ENCODE measurements around the gene PSMF1. TPM values are rescaled to one million over a fixed set of nuclear protein-coding genes. Genes with fewer than 3 reads are reported as not detected.

Gene PSMF1
- total and polyA plus RNA-seq, 2 experiments from 2014 or later = 73.7 to 84.2 TPM

DNA sequence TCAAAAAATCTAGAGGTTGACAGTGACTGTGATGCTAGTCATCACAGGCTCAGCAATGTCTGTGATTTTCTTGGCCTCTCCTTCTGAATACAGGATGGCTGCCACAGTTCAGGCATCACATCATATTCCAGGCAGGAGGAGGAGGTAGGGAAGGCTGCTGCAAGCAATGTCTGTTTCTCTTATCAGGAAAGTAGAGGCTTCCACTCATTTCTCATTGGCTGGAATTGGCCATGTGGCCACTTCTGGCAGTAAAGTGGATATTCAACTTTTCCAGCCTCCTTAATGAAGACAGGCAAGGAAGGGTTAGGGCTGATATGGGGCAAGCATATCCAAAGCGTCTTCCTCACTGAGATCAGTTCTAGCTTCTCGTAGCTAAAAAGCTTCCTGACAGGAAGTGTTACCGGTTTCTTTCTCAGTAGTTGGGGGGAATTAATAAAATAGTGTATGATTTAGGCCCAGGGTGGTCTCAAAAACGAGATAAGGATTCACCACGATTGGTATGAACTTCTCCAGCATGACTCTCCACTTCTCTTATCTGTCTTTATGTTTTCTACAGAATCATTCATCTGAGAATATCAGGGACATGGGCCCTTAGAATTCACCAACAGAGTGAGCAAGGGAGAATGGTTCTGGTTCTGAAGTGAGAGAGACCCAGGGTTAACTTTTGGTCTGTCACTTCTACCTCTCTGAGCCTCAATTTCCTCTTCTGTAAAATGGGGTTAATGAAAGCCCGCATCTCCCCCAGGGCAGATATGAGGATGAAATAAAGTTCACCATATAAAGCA lies 32.7 kb upstream of the PSMF1 start:
- Mint-ChIP-seq H3K27me3 (ENCODE audit: insufficient read depth, low read depth, poor library complexity) (peaks cover 2% of the 10 kb centered on the region), H3K27ac (no peak overlapping the region), H3K36me3 (ENCODE audit: low read depth) (peaks cover 2% of the 10 kb centered on the region), H3K4me1 (peaks cover 9% of the 10 kb centered on the region; the same call in 2 of the 3 replicates), H3K4me3 (no peak overlapping the region), H3K9me3 (peaks cover 27% of the 10 kb centered on the region)
- Histone ChIP-seq H3K4me1 (ENCODE audit: insufficient read depth) (no peaks in the 10 kb centered on the region), H3K36me3 (ENCODE audit: insufficient read depth) (no peaks in the 10 kb centered on the region), H3K79me2 (replicated peaks; ENCODE audit: insufficient read depth) (no peaks in the 10 kb centered on the region), H3K27me3 (ENCODE audit: insufficient read depth) (no peaks in the 10 kb centered on the region), H4K20me1 (replicated peaks; ENCODE audit: insufficient read depth) (no peaks in the 10 kb centered on the region), H3F3A (replicated peaks; ENCODE audit: low read depth) (no peaks in the 10 kb centered on the region), H2AFZ (no peak overlapping the region), H3K27ac (ENCODE audit: low read depth) (no peak overlapping the region), H3K9me2 (ENCODE audit: insufficient read depth) (0 out of 2 replicates have a peak, but pooled peaks cover 5% of the 10 kb centered on the region), H3K4me2 (no peak overlapping the region), H3K4me3 (no peak overlapping the region)
- TF ChIP-seq ZNF114 (CRISPR knock-in tag; IDR thresholded peaks at IDR 0.05) (no peak), POLR2AphosphoS5 (IDR thresholded peaks at IDR 0.05; ENCODE audit: low read depth) (no peak), JUNB (IDR thresholded peaks at IDR 0.05; ENCODE audit: unreplicated experiment) (no peak), EZH2 (IDR thresholded peaks at IDR 0.05; ENCODE audit: low read depth, unreplicated experiment) (no peak)
- TF ChIP-seq, protein P1, sequence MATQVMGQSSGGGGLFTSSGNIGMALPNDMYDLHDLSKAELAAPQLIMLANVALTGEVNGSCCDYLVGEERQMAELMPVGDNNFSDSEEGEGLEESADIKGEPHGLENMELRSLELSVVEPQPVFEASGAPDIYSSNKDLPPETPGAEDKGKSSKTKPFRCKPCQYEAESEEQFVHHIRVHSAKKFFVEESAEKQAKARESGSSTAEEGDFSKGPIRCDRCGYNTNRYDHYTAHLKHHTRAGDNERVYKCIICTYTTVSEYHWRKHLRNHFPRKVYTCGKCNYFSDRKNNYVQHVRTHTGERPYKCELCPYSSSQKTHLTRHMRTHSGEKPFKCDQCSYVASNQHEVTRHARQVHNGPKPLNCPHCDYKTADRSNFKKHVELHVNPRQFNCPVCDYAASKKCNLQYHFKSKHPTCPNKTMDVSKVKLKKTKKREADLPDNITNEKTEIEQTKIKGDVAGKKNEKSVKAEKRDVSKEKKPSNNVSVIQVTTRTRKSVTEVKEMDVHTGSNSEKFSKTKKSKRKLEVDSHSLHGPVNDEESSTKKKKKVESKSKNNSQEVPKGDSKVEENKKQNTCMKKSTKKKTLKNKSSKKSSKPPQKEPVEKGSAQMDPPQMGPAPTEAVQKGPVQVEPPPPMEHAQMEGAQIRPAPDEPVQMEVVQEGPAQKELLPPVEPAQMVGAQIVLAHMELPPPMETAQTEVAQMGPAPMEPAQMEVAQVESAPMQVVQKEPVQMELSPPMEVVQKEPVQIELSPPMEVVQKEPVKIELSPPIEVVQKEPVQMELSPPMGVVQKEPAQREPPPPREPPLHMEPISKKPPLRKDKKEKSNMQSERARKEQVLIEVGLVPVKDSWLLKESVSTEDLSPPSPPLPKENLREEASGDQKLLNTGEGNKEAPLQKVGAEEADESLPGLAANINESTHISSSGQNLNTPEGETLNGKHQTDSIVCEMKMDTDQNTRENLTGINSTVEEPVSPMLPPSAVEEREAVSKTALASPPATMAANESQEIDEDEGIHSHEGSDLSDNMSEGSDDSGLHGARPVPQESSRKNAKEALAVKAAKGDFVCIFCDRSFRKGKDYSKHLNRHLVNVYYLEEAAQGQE (IDR thresholded peaks at IDR 0.05; ENCODE audit: unreplicated experiment) = no peak
- TF ChIP-seq, protein P2, sequence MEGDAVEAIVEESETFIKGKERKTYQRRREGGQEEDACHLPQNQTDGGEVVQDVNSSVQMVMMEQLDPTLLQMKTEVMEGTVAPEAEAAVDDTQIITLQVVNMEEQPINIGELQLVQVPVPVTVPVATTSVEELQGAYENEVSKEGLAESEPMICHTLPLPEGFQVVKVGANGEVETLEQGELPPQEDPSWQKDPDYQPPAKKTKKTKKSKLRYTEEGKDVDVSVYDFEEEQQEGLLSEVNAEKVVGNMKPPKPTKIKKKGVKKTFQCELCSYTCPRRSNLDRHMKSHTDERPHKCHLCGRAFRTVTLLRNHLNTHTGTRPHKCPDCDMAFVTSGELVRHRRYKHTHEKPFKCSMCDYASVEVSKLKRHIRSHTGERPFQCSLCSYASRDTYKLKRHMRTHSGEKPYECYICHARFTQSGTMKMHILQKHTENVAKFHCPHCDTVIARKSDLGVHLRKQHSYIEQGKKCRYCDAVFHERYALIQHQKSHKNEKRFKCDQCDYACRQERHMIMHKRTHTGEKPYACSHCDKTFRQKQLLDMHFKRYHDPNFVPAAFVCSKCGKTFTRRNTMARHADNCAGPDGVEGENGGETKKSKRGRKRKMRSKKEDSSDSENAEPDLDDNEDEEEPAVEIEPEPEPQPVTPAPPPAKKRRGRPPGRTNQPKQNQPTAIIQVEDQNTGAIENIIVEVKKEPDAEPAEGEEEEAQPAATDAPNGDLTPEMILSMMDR (conservative IDR thresholded peaks at IDR 0.05; ENCODE audit: low read depth in 2 of 2) = no peak
- no peak for ATAC-seq
- no peak for DNase-seq (ENCODE audit: low spot score)

DNA sequence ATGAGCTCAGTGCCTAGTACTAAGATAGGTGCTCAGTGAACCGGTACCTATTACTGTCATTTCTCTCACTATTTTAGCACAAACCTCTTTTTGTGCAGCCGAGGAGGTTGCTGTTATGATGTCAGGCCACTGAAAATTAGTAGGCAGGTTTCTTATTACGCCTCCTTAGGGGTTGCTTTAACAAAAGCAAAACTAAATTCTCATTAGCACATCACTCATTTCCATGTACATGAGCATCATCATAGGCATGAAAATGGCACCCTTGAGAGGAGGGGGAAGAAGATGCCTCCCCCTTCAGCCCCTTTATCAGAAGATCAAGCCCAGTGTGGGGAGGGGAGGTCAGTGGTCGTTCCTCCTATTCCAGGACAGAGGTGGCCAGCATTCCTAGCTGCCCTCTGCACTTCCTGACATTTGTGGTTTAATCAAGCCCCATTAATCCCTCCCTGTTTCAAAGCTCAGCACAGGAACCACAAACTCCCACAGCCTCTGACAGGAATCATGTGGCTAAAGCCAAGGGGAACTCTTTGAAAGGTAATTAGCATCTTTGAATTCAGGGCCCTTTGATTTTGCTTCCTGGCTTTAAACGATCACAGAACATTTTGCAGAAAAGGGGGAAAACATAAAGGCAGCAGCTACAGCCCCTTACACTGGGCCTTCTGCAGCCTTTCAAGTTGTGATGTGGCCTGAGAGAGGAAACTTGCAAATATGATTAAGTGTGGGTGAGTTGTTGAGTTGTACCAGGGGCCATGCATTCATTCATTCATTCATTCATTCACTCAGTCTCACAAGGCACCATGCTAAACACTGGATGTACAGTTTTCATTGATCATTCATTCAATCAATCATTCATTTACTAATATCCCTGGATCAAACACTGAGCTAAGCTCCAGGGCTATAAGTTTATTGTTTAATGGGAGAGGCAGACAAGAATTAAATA lies 31.9 kb upstream of the PSMF1 start:
- Histone ChIP-seq H3K4me3 (no peak overlapping the region), H3K9me2 (ENCODE audit: insufficient read depth) (no peaks in the 10 kb centered on the region), H4K20me1 (replicated peaks; ENCODE audit: insufficient read depth) (no peaks in the 10 kb centered on the region), H2AFZ (no peak overlapping the region), H3K4me2 (peak overlapping the region; percentile 23; the same call in 1 of the 2 replicates), H3K27me3 (ENCODE audit: insufficient read depth) (no peaks in the 10 kb centered on the region), H3F3A (replicated peaks; ENCODE audit: low read depth) (no peaks in the 10 kb centered on the region), H3K4me1 (ENCODE audit: insufficient read depth) (no peaks in the 10 kb centered on the region), H3K27ac (ENCODE audit: low read depth) (no peak overlapping the region), H3K36me3 (ENCODE audit: insufficient read depth) (no peaks in the 10 kb centered on the region), H3K79me2 (replicated peaks; ENCODE audit: insufficient read depth) (no peaks in the 10 kb centered on the region)
- Mint-ChIP-seq H3K27ac (no peak overlapping the region), H3K4me1 (peaks cover 9% of the 10 kb centered on the region; the same call in 2 of the 3 replicates), H3K36me3 (ENCODE audit: low read depth) (peaks cover 7% of the 10 kb centered on the region), H3K27me3 (ENCODE audit: insufficient read depth, low read depth, poor library complexity) (peaks cover 2% of the 10 kb centered on the region), H3K4me3 (no peak overlapping the region), H3K9me3 (peaks cover 34% of the 10 kb centered on the region)
- TF ChIP-seq, protein P3, sequence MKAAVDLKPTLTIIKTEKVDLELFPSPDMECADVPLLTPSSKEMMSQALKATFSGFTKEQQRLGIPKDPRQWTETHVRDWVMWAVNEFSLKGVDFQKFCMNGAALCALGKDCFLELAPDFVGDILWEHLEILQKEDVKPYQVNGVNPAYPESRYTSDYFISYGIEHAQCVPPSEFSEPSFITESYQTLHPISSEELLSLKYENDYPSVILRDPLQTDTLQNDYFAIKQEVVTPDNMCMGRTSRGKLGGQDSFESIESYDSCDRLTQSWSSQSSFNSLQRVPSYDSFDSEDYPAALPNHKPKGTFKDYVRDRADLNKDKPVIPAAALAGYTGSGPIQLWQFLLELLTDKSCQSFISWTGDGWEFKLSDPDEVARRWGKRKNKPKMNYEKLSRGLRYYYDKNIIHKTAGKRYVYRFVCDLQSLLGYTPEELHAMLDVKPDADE (IDR thresholded peaks at IDR 0.05) = no peak
- TF ChIP-seq POLR2AphosphoS5 (IDR thresholded peaks at IDR 0.05; ENCODE audit: low read depth) (no peak), ZNF331 (CRISPR knock-in tag; IDR thresholded peaks at IDR 0.05; ENCODE audit: low read depth) (no peak), NANOG (IDR thresholded peaks at IDR 0.05; ENCODE audit: borderline replicate concordance) (no peak), ZNF114 (CRISPR knock-in tag; IDR thresholded peaks at IDR 0.05) (no peak)
- TF ChIP-seq, protein P1 (IDR thresholded peaks at IDR 0.05; ENCODE audit: unreplicated experiment) = no peak
- ATAC-seq = peak; percentile 28; the same call in 1 of the 3 replicates
- peak; percentile 8 for DNase-seq (ENCODE audit: low spot score)
